Stimulated activated CD4-positive, alpha-beta T cell treated with anti-CD3 and anti-CD28 coated beads, Interleukin-4, amount 100 ng/mL, for 24 hours (primary cell): ENCODE measurements around the gene KIAA0513.

ENCODE experiments used
- DNase-seq: peaks from one replicate; pipeline ENCODE4 v3.0.0-alpha.2; 2020

The KIAA0513 gene

GRCh38 chr16:85092851-85093250, 65.3 kb downstream of the KIAA0513 start:
- DNase-seq, result no peak

- no peak for DNase-seq
Measured at GRCh38 chr16:85093705-85094104, 66.1 kb downstream of the KIAA0513 start.

DNA sequence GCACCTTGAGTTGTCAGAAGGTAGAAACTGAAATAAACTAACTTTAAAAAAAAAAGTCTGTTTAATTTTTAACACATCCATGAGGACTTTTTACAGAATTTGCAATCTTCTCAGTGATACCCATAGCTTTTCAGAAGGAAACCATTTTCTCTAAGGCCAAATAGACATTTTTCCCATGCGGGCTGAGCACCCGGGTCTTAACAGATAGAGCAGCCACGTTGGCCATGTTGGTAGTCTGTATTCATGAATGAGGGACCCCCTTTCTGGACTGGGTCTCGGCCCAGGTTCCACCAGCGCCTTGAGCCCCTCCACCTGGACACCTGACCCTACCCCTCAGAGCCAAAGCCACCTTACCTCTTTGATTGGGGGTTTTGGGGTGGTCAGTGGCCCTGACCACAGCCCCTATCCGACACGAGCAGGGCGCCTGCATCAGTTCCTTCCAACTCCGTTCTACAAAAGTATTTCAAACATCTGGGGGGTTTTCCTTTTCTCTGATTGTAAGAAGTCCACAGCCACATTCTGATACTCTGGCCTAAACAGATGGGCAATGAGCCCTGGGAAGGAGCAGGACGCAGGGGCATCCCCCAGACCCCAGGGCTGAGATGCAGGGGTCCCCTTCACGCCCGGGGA, 66.7 kb downstream of the KIAA0513 start:
- no peak for DNase-seq

- no peak for DNase-seq
Measured at GRCh38 chr16:85094812-85095211, 67.2 kb downstream of the KIAA0513 start.

GRCh38 chr16:85096921-85097320, 69.3 kb downstream of the KIAA0513 start:
- no peak for DNase-seq

DNA sequence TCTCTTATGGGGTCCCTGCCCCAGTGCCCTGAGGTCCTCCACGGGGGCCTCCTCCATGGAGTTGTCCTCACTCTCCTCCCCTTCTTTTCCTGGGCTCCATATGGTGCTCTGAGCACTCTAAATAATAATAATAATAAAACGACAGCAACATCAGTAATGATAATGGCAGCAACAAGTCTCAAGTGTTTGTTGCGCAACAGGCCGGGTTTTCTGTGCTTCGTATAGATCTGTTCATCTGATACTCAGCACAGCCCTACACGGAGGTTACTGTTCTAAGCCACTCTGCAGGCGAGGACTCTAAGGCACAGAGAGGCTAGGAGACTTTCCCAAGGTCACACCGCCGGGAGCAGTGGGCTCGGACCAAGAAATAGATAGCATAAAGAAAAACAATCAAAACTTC, 71.0 kb downstream of the KIAA0513 start:
- no peak for DNase-seq

- DNase-seq, result no peak
Measured at GRCh38 chr16:85100265-85100664, 72.7 kb downstream of the KIAA0513 start.

DNA sequence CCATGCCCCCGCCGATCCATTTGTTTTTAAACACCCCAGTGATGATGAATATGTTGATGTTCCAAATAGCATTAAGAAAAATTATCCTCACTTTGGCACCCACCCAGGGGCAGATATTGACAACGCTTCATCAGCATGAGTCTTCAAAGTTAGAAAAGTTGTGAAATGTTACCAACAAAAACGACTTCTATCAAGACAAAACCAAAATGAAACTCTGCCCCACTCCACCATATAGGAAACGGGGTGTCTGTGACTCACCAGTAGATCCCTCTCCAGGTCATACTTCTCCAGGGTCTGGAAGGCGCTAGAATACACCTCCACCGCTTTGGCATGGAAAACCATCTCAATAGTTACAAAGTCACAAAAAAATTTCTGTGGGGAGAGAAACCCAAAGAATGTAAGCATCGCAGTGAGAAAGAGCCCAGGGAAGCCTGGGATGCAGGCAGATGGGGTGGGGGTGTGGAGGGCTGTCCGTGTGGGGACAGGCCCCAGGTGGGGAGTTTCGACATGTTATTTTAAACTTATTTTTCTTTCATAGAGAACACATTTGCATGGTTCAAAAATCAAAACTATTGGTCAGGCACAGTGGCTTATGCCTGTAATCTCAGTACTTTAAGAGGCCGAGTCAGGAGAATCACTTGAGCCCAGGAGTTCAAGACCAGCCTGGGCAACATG, 74.5 kb downstream of the KIAA0513 start:
- no peak for DNase-seq

- no peak for DNase-seq
Measured at GRCh38 chr16:85103114-85104079, 75.8 kb downstream of the KIAA0513 start.

GRCh38 chr16:85104147-85104546, 76.6 kb downstream of the KIAA0513 start:
- no peak for DNase-seq

GRCh38 chr16:85104821-85105391, 77.3 kb downstream of the KIAA0513 start:
- DNase-seq, result no peak

- no peak for DNase-seq
Measured at GRCh38 chr16:85105475-85105874, 77.9 kb downstream of the KIAA0513 start.

GRCh38 chr16:85107083-85107482, 79.5 kb downstream of the KIAA0513 start:
- no peak for DNase-seq

DNA sequence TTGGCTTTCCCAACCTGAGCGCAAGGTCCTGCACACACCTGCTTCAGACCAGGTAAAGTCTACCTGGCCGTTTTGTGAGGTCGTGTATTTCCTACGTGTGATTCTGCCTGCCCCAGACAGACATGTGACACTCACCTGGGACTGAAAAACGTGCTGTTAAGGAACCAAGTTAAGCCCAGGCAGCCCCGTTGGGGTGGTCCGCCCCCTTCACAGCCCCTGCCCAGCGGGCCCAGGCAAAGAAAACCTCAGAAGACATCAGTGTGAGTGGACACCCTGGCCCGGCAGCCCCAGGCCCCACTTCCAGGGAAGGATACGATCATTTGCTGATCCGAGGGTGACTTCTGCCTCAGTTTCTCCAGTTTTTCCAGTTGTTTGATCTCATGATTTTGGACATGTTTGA, 79.9 kb downstream of the KIAA0513 start:
- no peak for DNase-seq

DNA sequence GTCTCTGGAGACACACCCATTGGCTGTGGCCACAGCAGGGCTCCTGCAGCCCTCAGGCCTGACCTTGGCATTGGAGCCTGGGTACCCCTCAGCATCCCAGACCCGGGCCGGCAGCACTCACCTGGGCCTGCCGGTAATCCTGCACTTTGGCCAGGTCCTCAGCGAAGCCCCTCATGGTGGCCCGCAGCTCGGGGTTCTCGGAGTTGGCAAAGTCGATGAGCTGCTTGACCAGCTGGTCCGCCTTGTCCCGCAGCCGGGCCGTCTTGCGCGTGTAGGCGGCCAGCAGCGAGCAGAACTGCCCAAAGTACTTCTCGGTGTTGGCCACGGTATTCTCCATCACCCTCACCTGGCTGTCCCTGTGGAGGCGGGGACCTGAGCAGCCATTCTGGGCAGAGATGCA, 82.5 kb downstream of the KIAA0513 start:
- no peak for DNase-seq

GRCh38 chr16:85111184-85111583, 83.6 kb downstream of the KIAA0513 start:
- DNase-seq, result no peak

- DNase-seq, result no peak
Measured at GRCh38 chr16:85112364-85112763, 84.8 kb downstream of the KIAA0513 start, which contains the start of gene CIBAR2. Gene CIBAR2 (minus strand): TSS chr16:85112472. CDS start chr16:85112352, 120 bp downstream.

DNA sequence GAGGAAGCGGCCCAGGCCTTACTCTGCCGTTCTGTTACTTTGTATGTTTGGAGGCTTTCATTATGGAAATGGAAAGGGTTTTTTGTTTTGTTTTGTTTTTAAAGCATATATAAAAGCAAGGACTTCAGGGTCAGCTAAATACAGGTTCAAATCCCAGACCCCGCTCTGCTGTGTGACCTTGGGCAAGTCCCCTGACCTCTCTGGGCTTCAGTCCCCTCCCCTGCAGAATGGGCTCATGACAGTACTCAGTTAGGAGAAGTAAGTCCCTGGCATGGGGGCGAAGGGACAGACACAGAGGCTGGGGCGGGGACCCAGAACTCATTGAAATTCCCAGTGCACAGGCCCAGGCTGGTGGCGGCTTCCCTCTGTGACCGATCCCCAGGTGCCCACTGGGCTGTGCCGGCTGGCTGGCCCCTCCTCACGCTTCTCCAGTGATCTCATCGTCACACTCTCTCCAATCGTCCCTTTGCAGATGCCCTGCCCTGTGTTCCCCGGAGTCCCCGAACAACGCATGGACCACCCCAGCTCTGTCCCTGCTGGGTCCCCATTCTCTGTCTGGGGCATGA, 85.7 kb downstream of the KIAA0513 start:
- no peak for DNase-seq

GRCh38 chr16:85113913-85114312, 86.3 kb downstream of the KIAA0513 start:
- DNase-seq, result no peak

- DNase-seq, result peak; percentile 87
Measured at GRCh38 chr16:85114909-85115567, 87.4 kb downstream of the KIAA0513 start.

DNA sequence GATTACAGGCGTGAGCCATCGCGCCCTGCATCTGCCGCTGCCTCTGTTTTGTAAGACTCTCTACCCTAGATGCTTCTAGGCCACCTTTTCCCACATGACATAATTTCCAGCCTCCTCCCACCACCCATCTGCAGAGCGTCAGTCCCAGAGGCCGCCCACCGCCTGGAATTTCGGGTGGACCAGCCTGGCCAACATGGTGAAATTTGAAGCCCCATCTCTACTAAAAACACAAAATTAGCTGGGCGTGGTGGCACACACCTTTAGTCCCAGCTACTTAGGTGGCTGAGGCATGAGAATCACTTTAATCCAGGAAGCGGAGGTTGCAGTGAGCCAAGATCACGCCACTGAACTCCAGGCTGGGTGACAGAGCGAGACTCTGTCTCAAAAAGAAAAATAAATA, 89.8 kb downstream of the KIAA0513 start:
- no peak for DNase-seq

DNA sequence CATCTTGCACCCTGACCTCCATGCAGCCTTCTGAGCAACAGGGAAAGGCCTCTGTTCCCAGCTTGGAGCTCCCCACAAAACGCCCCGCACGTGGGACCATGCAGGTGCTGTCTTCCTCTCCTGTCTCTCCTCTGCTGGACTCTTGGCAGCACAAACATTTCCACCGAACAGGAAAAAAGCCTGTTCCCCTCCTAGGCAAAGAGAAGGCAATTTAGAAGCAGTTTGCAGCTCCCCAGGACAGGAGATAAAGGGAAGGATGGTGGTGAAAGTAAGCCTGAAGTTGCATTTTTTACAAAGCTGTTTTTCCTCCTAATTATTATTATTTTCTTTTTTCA, 92.4 kb downstream of the KIAA0513 start:
- no peak for DNase-seq
